ENCODE measurements around the gene MAPKBP1. TPM values are rescaled to one million over a fixed set of nuclear protein-coding genes. Genes with fewer than 3 reads are reported as not detected.
"Not testable (repeated sequence)": the region's sequence is repeated elsewhere in the genome, so short reads cannot be mapped to it uniquely, and the experiment has no call there.

MAPKBP1 gene
- total RNA-seq, 2 donors from 2014 or later, result 12.2 to 15.2 TPM

GRCh38 chr15:41821831-41822230 is 47.5 kb downstream of the MAPKBP1 start:
- intact Hi-C loops (cut with DNase I, micrococcal nuclease), result no loop called here
- no peak for ATAC-seq

GRCh38 chr15:41822471-41822870 is 48.2 kb downstream of the MAPKBP1 start:
- DNase-seq, result no peak
- ATAC-seq, result no peak
- intact Hi-C loops (cut with DNase I, micrococcal nuclease), result no loop called here

More at GRCh38 chr15:41821831-41822230, 47.5 kb downstream of the MAPKBP1 start:
- no peak for DNase-seq

- ATAC-seq (no peak), DNase-seq (no peak)
- intact Hi-C loops (cut with DNase I, micrococcal nuclease), result no loop called here
Measured at GRCh38 chr15:41822957-41823356, 48.7 kb downstream of the MAPKBP1 start.

- intact Hi-C loops (cut with DNase I, micrococcal nuclease), result no loop called here
- no peak for DNase-seq
Measured at GRCh38 chr15:41823502-41823901, 49.2 kb downstream of the MAPKBP1 start.

DNA sequence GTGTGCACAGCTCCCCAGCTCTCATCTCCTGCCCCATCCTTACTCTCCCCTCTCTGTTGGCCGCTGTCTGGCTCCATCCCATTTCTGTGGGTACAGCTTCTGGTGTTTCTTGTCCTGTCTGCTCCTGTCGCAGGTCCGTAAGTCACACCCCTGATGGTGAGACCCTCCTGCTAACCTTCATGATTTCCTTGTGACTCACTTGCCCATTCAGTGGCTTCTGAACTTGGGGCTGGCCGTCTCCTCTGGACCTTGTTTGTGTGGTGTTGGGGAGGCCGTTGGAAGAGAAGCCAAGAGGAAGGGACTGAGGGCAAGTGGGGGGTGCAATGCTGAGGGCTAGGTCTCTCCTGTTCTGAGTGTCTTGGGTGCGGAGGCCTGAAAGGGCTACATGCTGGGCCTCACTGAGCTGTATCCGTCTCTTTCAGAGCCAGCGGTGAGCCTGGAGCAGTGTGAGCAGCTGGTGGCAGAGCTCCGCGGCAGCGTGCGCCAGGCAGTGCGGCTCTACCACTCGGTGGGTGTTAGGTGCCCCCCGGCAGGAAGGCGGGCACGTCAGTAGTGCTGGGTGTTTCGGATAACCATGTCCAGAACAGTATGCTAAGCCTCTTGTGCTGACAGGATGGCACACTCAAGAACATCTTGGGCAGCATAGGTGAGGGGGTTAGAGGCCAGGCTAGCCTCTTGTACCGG is 49.9 kb downstream of the MAPKBP1 start:
- ATAC-seq (no peak), DNase-seq (no peak)
- intact Hi-C loops (cut with DNase I, micrococcal nuclease), result no loop called here

More at GRCh38 chr15:41823502-41823901, 49.2 kb downstream of the MAPKBP1 start:
- no peak for ATAC-seq

DNA sequence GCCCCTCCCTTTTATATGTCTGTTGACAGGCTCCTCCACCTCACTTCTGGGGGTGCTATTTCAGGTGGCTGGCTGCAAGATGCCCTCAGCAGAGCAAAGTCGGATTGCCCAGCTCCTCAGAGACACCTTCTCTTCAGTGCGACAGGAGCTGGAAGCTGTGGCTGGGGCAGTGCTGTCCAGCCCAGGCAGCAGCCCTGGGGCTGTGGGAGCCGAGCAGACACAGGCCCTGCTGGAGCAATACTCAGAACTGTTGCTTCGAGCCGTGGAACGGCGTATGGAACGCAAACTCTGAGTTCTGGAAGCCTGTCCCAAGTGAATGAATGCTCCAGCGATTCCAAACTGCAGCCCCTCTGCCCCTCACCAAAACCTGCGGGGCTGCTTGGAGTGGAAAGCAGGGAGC is 50.9 kb downstream of the MAPKBP1 start:
- no peak for DNase-seq
- no peak for ATAC-seq
- intact Hi-C loops (cut with DNase I, micrococcal nuclease), result no loop called here

- DNase-seq (no peak), ATAC-seq (no peak)
- intact Hi-C loops (cut with DNase I, micrococcal nuclease), result no loop called here
Measured at GRCh38 chr15:41825572-41826535, 51.6 kb downstream of the MAPKBP1 start.

- DNase-seq, result peak in 1 of 2 donors; percentile 53
- intact Hi-C loops (cut with DNase I, micrococcal nuclease), result no loop called here
Measured at GRCh38 chr15:41827290-41827879, 53.1 kb downstream of the MAPKBP1 start.

DNA sequence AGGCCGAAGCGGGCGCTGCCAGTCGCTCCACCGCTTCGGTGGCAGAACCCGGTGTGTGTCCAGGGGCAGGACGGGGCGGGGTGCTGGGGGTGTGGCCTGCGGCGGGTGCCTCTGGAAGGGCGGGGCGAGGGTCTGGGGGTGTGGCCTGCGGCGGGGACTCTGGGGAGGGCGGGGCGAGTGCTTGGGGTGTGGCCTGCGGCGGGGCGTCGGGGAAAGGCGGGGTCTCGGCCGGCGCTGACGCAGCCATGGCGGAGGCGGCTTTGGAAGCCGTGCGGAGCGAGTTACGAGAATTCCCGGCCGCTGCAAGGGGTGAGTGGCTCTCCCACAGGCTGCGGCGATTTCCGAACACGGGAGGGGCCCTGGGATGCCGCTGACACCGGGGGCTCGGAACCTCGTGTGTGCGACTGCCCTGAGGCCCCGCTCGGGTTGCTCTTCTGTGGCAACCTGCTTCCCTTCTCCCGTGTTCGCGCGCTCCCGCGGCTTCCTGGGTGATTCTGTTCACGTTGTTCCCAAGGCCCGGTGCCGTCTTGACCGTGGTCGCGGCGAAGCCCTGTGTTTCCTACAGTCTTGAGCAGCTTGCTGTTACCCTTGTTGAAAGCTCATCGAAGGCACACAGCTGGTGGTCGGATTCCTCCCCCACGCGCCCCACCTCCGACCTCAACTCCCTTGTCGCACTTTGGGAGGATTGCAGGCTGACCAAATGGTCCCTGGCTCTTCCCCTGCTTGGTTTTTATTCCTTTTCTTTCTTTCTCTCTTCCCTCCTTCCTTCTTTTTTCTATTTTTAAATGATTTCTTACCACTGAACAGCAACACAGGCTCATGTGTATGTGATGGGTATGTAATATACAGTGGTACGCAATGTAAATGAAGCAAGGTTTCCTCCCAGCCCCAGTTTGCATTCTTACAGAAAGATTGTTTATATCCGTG is 53.9 kb downstream of the MAPKBP1 start, which contains the start of gene JMJD7:
Gene JMJD7, plus strand, starts transcription at position 213 of the 927 bp plus-strand sequence. Its CDS starts 33 bp downstream, at position 246.
- ATAC-seq (peak; percentile 96), DNase-seq (peak; percentile 96 to 99)
- intact Hi-C loops (cut with DNase I, micrococcal nuclease), result no loop called here

More at GRCh38 chr15:41827290-41827879, 53.1 kb downstream of the MAPKBP1 start:
- ATAC-seq, result peak; percentile 20

GRCh38 chr15:41828807-41829141 is 54.5 kb downstream of the MAPKBP1 start:
- DNase-seq (no peak), ATAC-seq (no peak)
- intact Hi-C loops (cut with DNase I, micrococcal nuclease), result no loop called here

GRCh38 chr15:41829959-41830646 is 55.8 kb downstream of the MAPKBP1 start:
- no peak for DNase-seq
- intact Hi-C loops (cut with DNase I, micrococcal nuclease), result no loop called here
- no peak for ATAC-seq

DNA sequence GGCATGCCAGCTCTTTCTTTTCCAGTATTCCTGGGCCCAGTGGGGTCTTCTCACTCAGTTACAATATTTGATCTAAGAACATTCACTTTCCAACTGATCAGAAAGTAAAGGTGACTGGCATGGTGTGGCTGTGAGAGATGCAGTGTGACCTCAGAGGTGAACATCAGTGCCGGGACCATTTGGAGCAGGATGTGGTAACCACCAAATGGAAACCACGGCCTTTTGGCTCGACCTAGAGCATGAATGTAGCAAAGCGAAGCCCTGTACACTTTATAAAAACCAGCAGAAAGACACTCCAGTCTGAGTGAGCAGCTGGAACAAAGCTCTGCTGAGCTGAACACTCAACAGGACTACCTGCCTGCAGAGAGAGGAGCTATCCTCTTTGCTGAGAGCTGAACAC is 57.0 kb downstream of the MAPKBP1 start:
- DNase-seq; ATAC-seq; intact Hi-C loops (cut with DNase I, micrococcal nuclease): not testable (repeated sequence)

GRCh38 chr15:41832208-41832607 is 57.9 kb downstream of the MAPKBP1 start:
- DNase-seq, result no peak
- ATAC-seq, result no peak
- intact Hi-C loops (cut with DNase I, micrococcal nuclease), result no loop called here

- DNase-seq (no peak), ATAC-seq (no peak)
- intact Hi-C loops (cut with DNase I, micrococcal nuclease), result no loop called here
Measured at GRCh38 chr15:41832875-41833274, 58.6 kb downstream of the MAPKBP1 start.

- intact Hi-C loops (cut with DNase I, micrococcal nuclease), result no loop called here
Measured at GRCh38 chr15:41834096-41834495, 59.8 kb downstream of the MAPKBP1 start.

DNA sequence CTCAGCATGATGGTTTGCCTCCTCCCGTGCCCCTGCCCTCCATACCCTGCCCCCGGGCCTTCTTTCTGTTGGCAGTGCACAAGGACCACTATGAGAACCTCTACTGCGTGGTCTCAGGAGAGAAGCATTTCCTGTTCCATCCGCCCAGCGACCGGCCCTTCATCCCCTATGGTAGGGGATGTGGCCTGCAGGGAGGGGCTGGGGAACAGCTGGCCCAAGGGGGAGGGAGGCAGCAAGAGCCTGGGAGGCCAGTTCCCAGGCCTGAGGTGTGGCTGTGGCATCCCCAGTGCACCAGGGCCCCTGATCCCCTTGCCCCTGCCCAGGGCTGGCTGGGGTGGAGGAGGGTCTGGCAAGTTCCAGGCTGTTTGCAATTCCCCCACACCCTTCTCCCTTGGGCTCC is 61.8 kb downstream of the MAPKBP1 start:
- DNase-seq (no peak), ATAC-seq (no peak)
- intact Hi-C loops (cut with DNase I, micrococcal nuclease), result no loop called here

More at GRCh38 chr15:41834096-41834495, 59.8 kb downstream of the MAPKBP1 start:
- no peak for DNase-seq
- ATAC-seq, result no peak

DNA sequence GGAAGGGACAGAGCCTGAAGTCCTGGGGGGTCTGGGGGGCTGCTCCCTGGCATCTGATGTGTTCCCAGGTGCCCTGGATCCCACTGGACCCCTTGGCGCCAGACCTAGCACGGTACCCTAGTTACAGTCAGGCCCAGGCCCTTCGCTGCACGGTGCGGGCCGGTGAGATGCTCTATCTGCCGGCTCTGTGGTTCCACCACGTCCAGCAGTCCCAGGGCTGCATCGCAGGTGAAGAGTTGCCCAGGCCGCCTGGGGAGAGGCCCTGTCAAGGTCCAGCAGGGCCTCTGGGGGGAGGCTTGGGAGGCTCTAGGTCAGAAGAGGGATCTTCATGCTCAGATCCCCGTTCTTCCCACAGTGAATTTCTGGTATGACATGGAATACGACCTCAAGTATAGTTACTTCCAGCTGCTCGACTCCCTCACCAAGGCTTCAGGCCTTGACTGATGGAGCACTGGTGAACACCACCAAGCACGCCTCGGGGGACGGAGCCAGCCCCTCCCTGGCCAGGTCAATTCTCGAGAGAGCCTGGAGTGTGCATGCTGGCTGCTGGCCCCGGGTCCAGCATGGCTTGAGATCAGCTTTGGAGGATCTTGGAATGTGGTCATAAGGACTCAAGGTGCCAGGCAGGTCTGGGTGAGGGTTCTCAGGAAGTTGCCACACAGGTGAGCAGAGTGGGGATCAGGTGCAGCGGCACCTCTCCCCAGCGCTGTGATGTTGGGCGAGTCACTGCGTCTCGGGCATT is 62.6 kb downstream of the MAPKBP1 start:
- ATAC-seq (no peak), DNase-seq (no peak)
- intact Hi-C loops (cut with DNase I, micrococcal nuclease), result no loop called here
